HG02852 (cell line): ENCODE measurements around the gene ANKRD13A.
"Not testable (repeated sequence)": the region's sequence is repeated elsewhere in the genome, so short reads cannot be mapped to it uniquely, and the experiment has no call there.

Source experiments
- ATAC-seq: cut with Tn5 transposase; IDR thresholded peaks from one replicate; pipeline ENCODE4 v1.9.1; 2021; ENCODE audit warnings: mild to moderate bottlenecking, moderate library complexity; ENCODE audit not compliant: unreplicated experiment

Gene ANKRD13A

DNA sequence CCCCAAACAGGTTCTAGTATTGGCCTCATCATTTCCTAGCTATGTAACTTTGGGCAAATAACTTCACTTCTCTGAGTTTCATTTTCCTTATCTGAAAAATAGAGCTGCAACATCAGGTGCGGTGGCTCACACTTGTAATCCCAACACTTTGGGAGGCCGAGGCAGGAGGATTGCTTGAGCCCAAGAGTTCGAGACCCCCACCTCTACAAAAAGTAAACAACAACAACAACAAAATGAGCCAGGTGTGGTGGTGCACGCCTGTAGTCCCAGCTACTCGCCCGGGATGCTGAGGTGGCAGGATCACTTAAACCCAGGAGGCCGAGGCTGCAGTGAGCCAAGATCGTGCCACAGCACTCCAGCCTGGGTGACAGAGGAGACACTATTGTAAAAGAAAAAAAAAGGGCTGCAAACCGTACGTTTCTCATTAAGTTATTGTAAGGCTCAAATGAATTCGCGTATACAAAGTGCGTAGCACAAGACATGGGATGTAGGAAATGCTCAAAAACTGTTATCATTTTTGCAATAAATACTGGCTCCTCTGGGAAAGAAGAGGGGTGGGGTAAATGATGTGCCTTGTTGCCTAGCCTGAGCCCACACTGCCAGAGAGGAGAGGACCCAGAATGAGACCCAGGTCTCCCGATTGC is 48.2 kb downstream of the ANKRD13A start:
- no peak for ATAC-seq

DNA sequence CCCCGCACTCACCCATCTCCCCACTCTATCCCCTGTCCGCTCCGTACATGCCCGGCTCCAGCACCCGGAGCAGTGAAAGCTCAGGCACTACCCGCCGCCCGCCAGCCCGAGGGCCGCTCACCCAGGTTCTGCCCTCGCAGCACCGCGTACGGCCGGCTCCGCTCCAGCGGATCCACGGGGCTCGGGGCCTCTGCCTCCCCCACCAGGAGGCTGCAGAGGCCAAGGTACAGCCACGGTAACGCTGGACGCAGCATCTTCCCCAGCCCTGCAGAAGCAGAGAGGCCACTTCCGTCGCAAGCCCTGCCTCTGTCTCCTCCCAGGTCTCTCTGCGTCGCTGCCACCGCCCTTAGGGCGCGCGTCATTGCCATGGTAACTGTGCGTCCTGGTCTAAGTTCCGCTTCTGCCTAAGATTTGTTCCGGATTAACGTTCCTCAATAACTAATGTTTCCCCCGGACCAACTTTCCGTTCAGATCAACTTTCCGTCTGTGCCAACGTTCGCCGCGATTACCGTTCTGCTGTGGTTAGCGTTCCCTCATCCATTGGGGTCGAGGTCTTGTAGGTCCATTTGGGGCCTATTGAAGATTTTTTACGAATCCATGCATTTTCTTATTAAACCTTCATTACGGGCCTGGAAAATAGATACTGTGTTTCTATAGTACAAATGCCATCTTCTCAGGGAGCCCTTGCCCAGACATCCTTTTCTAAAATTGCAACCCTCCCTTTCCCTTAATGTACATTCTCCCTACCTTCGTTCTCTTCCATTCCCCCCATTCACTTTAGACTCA is 49.2 kb downstream of the ANKRD13A start, which contains the start of gene C12orf76:
Gene C12orf76, minus strand, starts transcription at position 281 of the 786 bp plus-strand sequence. Its CDS starts 27 bp downstream, at position 254.
- peak; percentile 99 for ATAC-seq

DNA sequence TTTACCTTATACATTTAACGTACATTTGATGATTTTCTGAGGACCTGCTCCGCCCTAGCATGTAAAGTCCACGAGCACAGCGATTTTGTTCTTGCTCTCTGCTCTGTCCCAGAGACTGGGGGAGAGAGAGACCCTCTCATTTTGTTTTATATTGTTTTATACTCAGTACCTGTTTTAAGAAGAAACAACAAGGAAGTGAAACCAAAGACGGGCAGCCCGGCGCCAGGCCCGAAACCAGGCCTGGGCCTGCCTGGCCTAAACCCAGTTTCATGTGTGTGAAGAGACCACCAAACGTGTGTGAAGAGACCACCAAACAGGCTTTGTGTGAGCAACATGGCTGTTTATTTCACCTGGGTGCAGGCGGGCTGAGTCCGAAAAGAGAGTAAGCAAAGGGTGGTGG is 49.8 kb downstream of the ANKRD13A start:
- ATAC-seq, result not testable (repeated sequence)

DNA sequence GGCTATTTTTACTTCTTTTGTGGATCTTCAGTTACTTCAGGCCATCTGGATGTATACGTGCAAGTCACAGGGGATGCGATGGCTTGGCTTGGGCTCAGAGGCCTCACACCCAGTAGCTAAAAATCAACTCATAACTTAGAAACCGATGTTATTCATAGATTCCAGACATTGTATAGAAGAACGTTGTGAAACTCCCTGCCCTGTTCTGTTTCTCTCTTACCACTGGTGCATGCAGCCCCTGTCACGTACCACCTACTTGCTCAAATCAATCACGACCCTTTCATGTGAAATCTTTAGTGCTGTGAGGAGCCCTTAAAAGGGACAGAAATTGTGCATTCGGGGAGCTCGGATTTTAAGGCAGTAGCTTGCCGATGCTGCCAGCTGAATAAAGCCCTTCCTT is 50.4 kb downstream of the ANKRD13A start:
- not testable (repeated sequence) for ATAC-seq

DNA sequence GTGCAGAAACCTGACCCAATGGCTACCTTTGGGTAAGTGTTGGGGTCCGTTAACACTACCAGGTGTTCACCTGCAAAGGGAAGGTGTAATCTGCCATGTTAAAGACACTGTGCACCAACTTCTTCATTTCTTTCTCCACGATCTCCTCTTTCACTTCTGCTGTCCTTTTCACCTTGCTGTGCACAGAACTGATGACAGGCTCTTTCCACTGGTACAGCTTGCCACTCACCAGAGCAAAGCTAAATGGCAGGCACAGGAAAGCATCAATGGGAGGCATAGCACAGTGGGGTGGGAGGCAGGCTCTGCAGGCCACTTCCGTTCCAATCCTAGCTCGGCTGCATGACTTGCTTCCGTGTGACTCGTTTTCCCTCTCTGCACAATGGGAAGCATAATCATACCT is 51.7 kb downstream of the ANKRD13A start:
- no peak for ATAC-seq

DNA sequence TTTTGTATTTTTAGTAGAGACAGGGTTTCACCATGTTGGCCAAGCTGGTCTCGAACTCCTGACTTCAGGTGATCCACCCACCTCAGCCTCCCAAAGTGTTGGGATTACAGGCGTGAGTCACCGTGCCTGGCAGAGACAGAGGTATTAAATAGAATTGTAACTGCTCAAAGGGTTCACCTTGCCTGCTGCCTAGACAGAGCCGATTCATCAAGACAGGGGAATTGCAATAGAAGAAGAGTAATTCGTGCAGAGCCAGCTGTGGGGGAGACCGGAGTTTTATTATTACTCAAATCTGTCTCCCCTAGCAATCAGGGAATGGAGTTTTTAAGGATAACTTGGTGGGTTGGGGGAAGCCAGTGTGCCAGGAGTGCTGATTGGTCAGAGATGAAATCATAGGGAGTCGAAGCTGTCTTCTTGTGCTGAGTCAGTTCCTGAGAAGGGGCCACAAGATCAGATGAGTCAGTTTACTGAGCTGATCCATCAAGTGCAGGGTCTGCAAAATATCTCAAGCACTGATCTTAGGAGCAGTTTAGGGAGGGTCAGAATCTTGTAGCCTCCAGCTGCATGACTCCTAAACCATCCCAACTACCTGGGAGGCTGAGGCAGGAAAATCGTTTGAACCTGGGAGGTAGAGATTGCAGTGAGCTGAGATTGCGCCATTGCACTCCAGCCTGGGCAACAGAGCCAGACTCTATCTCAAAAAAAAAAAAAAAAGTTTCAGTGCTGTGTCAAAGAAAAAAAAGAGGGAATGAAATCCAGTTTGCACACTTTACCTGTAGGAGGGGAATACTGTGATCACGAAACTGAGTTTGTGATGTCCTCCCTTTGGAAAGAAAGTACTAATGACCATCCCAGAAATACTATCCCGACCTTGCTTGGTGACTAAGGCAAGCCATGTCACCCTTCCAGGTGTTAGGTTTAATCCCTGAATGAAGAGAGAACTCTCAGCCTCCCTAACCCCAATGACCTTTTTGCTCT is 56.4 kb downstream of the ANKRD13A start:
- not testable (repeated sequence) for ATAC-seq

DNA sequence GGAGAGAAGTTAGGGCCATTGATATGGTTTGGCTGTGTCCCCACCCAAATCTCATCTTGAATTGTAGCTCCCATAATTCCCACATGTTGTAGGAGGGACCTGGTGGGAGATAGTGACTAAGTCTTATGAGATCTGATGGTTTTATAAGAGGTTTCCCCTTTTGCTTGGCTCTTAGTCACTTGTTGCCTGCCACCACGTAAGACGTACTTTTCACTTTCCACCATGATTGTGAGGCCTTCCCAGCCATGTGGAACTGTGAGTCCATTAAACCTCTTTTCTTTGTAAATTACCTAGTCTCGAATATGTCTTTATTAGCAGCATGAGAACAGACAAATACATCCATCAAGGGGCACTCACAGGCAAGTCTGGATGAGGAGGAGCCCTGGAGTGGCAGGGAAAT is 57.4 kb downstream of the ANKRD13A start:
- not testable (repeated sequence) for ATAC-seq

DNA sequence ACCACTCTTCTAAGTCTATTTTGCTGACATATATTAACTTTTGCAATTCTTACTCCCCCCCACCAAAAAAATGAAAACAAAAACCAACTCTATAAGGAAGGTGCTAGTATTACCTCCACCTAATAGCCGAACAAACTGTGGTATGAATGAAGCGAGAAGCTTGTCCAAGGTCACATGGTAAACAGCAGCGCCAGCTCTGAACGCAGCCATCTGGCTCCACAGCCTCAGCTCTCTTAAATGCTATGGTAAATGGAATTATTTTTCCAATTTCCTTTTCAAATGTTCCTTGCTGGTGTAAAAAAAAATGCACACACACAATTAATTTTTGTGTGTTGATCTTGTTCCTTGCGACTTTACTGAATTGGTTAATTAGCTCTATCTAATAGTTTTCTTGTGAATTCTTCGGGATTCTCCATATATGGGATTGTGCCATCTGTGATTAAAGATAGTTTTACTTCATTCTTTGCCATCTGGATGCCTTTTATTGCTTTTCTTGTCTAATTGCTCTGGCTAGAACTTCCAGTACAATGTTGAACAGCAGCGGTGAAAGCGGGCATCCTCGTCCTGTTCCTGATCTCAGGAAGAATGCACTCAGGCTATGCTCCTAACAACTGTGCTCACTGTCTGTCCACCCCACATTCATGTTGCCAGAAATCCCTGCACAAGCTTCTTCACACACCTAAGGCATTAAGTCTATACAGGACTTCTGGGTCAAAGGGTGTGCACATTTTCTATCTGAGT is 59.8 kb downstream of the ANKRD13A start:
- no peak for ATAC-seq

DNA sequence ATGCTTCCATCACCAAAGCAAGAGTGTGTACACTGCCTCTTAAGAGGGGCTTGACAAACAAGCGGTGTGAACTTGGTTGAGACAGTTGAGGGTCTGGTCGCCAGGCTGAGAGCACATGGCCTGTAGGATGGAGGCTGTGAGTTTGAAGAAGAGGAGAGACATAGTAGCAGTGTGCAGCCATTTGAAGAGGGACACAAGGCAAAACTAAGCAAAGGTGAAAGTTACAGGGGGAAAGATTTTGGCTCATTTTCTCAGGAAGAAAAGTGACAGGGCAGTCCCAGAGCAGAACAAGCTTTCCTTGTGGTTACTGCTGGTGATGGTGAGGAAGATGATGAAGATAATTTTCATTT is 60.4 kb downstream of the ANKRD13A start:
- no peak for ATAC-seq

DNA sequence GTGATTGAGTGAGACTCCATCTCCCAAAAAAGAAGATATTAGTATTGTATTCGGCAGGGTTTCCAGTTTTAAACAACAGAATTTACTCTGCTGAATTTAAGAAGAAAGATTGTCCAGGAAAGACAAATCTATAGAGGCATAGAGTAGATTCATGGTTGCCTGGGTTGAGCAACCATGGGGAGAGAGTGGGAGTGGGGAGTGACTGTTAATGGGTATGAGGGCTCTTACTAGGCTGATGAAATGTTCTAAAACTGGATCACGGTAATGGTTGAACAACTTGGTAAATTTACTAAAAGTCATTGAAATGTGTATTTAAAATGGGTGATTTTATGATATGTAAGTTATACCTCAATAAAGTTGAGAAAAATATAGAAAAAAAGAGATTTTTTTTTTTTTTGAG is 63.0 kb downstream of the ANKRD13A start:
- no peak for ATAC-seq

DNA sequence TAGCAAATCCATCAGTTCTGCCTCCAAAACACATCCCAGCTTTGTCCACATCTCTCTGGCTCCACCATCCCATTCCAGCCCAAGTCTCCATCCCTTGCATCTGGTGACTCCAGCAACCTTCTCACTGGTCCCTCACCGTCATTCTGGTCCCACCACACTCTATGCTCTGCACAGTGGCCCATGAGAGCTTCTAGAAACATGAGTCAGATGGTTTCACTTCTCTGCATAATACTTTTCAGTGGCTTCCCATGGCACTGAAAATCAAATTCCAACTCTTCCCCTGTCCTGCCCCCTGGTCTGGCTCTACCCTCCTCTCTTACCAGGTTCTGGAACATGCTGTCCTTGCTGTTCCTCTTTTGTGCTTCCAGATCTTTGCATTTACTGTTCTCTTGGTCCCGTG is 66.3 kb downstream of the ANKRD13A start:
- ATAC-seq, result no peak

DNA sequence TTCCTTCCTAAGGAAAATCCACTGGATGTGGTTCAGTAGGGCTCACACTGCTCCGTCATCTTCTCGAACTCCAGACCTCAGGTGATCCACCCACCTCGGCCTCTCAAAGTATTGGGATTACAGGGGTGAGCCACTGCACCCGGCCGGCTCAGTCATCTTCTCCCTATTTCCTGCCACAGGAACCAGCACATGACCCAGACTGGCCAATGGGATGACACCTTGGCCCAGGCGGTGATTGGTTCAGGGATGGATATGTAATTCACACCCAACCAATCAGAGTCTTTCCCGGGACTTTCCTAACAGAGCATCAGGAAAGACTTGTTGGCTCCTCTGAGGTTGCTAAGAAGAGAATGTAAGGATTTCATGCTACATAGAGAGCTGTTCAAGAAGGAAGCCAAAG is 68.3 kb downstream of the ANKRD13A start:
- ATAC-seq, result no peak

DNA sequence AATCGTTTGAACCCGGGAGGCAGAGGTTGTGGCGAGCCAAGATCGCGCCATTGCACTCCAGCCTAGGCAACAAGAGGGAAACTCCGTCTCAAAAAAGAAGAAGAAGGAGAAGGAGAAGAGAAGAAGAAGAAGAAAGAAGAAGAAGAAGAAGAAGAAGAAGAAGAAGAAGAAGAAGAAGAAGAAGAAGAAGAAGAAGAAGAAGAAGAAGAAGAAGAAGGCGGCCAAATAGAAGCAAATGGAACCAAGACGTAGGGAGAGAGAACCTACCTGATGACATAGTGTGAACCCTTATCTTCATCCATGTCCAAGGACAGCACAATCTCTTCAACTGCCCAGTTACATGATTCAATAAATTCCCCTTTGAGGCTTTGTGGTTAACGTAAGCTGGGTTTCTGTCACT is 68.9 kb downstream of the ANKRD13A start:
- ATAC-seq, result not testable (repeated sequence)

DNA sequence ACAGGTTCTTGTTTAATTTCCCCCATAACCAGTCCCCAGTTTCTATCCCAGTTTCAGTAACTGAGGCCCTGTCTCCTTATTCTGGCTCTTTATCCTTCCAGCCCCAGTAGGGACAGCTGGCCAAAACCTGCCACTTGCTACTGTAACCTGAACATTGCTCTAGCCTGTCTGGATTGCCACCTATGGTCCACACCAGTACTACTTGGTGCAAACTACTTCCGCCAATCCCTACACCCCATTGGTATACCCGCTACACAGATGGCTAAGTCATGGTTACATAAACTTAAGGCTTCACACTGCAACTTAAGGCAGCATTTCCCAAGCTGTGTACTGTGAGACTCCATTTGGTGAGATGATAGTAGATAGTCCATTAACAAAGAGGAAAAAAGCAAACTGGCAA is 69.4 kb downstream of the ANKRD13A start:
- no peak for ATAC-seq

DNA sequence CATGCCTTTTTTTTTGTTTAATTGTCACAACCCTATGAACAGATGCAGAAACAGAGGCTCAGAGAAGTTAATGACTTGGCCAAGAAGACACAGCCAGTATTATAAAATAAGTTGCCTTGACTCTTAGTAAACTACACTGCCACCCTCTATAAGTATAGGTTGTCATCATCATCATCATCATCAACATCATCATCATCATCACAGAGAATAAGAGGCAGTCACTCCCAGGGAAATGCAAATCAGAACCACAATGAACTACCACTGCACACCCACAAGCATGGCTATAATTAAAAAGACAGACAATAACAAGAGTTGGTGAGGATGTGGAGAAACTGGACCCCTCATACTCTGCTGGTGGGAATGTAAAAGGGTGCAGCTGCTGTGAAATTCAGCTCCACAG is 72.3 kb downstream of the ANKRD13A start:
- ATAC-seq, result no peak

DNA sequence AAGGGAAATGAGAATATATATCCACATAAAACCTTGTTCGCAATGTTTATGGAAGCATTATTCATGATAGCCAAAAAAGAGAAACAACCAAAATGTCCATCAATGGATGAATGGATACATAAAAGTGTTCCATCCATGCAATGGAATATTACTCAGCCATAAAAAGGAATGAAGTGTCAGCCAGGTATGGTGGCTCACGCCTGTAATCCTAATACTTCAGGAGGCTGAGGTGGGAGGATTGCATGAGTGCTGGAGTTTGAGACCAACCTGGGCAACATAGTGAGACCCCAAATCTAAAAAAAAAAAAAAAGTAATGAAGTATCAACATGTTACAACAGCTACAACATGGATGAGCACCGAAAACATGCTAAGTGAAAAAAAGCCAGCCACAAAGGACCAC is 72.7 kb downstream of the ANKRD13A start:
- no peak for ATAC-seq

DNA sequence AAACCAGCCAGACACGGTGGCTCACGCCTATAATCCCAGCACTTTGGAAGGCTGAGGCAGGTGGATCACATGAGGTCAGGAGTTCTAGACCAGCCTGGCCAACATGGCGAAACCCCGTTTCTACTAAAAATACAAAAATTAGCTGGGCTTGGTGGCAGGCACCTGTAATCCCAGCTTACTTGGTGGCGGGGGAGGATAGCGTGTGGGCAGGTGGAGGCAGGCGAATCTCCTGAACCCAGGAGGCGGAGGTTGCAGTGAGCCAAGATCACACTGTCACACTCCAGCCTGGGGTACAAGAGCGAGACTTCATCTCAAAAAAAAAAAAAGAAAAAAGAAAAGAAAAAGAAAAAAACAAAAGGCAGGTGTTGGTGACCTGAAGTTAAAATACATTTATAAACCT is 73.4 kb downstream of the ANKRD13A start:
- ATAC-seq, result not testable (repeated sequence)

DNA sequence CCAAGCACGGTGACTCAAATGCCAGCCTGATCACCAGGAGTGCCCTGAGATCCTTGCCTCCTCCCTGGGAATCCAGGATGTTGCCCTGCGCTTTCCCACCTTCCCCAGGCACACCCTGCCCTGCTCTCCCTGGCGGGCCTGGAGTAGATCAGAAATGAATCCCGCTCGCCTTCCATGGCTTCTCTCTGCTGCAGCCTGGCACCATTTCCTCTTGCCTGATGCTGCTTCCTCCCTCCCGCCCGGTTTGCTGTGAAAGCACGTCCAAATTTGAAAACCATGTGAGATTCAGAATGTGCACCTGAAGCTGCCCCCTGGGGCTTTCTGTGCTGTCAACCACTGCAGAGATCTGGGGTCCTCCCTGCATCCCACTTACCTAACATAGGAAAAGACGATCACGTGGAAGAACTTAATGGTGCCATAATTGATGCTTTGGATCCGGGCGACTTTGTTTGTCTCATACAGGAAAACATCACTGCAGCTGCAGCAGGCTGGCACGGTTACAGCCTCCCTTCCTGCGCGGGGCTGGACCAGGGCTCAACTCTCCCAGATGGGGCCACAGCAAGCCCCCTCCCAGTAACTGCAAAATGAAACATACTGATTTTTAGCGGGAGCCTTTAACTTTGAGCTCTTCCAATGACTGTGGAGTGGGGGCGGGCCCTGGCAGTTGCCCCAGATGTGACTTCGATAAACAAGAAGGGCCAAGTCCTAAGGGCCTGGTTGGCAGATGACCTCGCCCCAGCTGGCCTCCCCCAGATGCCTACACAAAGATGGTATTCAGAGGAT is 74.0 kb downstream of the ANKRD13A start:
- no peak for ATAC-seq

DNA sequence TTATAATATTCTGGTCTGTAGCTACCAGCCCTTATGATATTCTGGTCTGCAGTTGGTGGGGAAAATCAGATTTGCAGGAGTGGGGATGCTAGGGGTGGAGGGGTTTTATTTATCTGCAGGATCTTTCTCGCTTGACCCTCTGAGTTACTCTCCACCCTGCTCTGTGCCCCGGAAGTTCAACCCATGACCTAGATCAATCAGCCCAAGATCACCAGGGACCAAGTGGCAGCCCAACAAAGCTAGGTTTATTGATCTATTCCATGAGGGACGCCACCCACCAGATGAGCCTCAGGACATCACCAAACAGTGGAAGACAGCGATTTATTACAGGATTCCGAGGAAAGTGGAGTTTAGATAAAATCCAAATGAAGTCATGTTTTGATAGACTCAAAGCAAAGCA is 74.9 kb downstream of the ANKRD13A start:
- no peak for ATAC-seq

DNA sequence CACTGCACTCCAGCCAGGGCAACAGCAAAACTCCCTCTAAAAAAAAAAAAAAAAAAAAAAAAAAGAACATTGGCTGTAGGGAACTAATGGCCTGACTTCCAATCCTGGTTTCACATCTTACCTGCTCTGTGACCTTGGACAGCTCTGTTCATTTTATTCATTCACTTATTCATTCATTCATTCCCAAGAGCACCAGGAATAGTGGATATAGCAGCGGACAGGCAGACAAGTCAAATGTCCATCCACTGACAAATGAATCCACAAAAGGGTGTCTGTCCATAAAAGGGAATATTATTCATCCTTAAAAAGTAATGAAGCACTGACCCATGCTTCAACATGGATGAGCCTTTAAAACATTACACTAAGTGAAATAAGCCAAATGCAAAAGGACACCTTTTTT is 76.7 kb downstream of the ANKRD13A start:
- no peak for ATAC-seq
